Pancreas (tissue), 10 donors: Measurements from ENCODE around the gene ARHGEF6. TPM values are rescaled to one million over a fixed set of nuclear protein-coding genes. Genes with fewer than 3 reads are reported as not detected.

ENCODE experiments used
- ATAC-seq, 4 donors: fragments of 200-7000 bp; cut with Tn5 transposase; one replicate each; pipeline versions ENCODE4 v1.8.0 to v1.9.1; 2020; ENCODE audit warnings: mild to moderate bottlenecking in 4 of 4, moderate library complexity in 4 of 4
- DNase-seq, 6 donors: peaks; one replicate each; pipeline ENCODE4 v3.0.0-alpha.2; 2020
- FAIRE-seq: peaks from 2 replicates; lab custom pipeline; 2012; peaks lifted over from hg19 to GRCh38; lab: Jason Lieb, UNC
- H3K27ac ChIP-seq, 4 donors: fragments of 200-600 bp; sonication (generic); 1 replicate in 3 of 4; 2 replicates in 1 of 4; pipeline versions ENCODE4 v1.5.0 to v1.8.0; 2020
- H3K27me3 ChIP-seq, 4 donors: fragments of 200-600 bp; one replicate each; pipeline ENCODE4 v1.8.0; 2021
- H3K36me3 ChIP-seq, 3 donors: fragments of 200-600 bp; sonication (generic) in 1 of 3; one replicate each; pipeline versions ENCODE4 v1.5.0 to v1.8.0; 2020 to 2021
- H3K4me1 ChIP-seq, 3 donors: fragments of 200-600 bp; one replicate each; pipeline ENCODE4 v1.8.0; 2021
- H3K4me3 ChIP-seq, 4 donors: fragments of 200-600 bp; sonication (generic) in 2 of 4; one replicate each; pipeline versions ENCODE4 v1.5.0 to v1.8.0; 2020 to 2021
- H3K9me3 ChIP-seq, 4 donors: fragments of 200-600 bp; one replicate each; pipeline ENCODE4 v1.8.0; 2021
- CTCF ChIP-seq, 4 donors: fragments of 200-600 bp; sonication (generic) in 3 of 4; IDR thresholded peaks; one replicate each; pipeline versions ENCODE4 v1.5.0 to v1.8.0; 2021; ENCODE audit warnings: antibody characterized with exemption in 4 of 4
- WGBS, 2 donors: extraction: QIAGEN DNeasy Blood & Tissue Kit; methylation state at CpG; one replicate each; pipeline ENCODE4 v1.1.7; 2013; 5-methylcytosine and 5-hydroxymethylcytosine counted together
- intact Hi-C, 3 donors: fragments of 100-400 bp; cut with DNase I; formaldehyde crosslinking; loops; one replicate each; pipeline versions ENCODE4 v1.11.1 to v1.14.2; 2022
- polyA plus RNA-seq, 2 donors: library from polyadenylated mRNA; stranded (reverse); fragments of 200-250 nt; gene quantifications; one replicate each; pipeline ENCODE4 v1.2.3, GENCODE V29; 2013
- total RNA-seq, 6 donors: library from RNA; stranded (reverse); fragmentation: NEBNext Ultra II Directional in 4 of 6; extraction: Animal tissue kit (Norgen Biotek cat#: 25700) in 4 of 6; gene quantifications; one replicate each; pipeline versions ENCODE4 v1.2.1 to v1.2.4, GENCODE V29; 2021 to 2023
- donor health status: healthy with polysubstance abuse.
- donor health status: DM: no; HTN: no; CAD: no; lungs with moderate emphysema.
- donor health status: DM: no; HTN: no; CAD: no.
- donor health status: control.
- donor health status: control.
- donor health status: Bipolar disorder and iron deficiency.
- donor health status: DM: yes; HTN: yes; CAD: no.
- donor health status: DM: no; HTN: no; CAD: no.
- donor health status: DM: no; HTN: no; CAD: no.
- donor health status: DM: yes; HTN: yes; CAD: no.

The ARHGEF6 gene
- total and polyA plus RNA-seq, 8 donors = 1.2 to 6.2 (median 2.0) TPM

- Histone ChIP-seq H3K4me1 (no peaks in the 10 kb centered on the region), H3K27ac (no peak overlapping the region), H3K9me3 (no peaks in the 10 kb centered on the region), H3K36me3 (no peaks in the 10 kb centered on the region), H3K4me3 (no peak overlapping the region), H3K27me3 (peaks cover 0 to 6% (median 0%) of the 10 kb centered on the region in 4 donors)
- 68 to 81% methylated on average over 6 of the region's 6 CpGs for WGBS, 2 donors
- DNase-seq (no peak), ATAC-seq (no peak), FAIRE-seq (no peak)
- TF ChIP-seq CTCF (IDR thresholded peaks at IDR 0.05) = no peak
- intact Hi-C loops = no loop called here
Measured at GRCh38 chrX:136714626-136715599, 65.8 kb downstream of the ARHGEF6 start.

DNA sequence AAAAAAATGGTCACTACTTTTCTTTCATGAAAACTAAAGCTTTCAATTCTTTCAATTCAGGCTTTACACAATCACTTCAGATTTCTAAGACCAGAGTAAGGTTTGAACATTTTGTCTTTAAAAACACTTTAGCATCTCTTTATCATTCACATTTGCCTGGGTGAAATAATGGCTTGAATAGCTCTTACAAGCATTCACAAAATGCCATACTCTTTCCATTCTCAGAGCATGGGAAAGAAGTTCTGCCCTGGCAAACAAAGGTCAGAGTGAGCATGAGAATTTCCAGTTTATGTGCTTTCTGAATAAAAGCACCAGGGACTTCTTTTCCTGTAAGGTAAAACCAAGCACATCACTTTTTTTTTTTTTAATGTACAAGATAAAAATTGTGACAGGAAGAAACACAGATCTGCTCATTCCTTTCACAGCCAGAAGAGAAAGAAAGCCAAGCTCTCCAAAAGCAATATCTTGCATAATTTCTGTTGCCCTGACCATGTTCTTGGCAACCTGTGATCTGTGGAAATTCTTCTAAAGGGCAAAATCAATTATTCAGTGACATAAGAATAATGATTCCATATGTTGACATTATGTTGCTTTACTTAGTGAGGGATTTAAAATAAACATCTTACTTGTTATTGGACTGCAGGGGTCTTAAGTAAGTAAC is 68.0 kb downstream of the ARHGEF6 start:
- Histone ChIP-seq H3K4me3 (no peak overlapping the region), H3K27me3 (no peaks in the 10 kb centered on the region), H3K36me3 (no peaks in the 10 kb centered on the region), H3K9me3 (no peaks in the 10 kb centered on the region), H3K4me1 (no peaks in the 10 kb centered on the region), H3K27ac (no peak overlapping the region)
- no peak for DNase-seq
- FAIRE-seq = no peak
- intact Hi-C loops = no loop called here
- ATAC-seq = no peak
- TF ChIP-seq CTCF (IDR thresholded peaks at IDR 0.05) = no peak

- Histone ChIP-seq H3K4me1 (no peaks in the 10 kb centered on the region), H3K27ac (no peak overlapping the region), H3K36me3 (no peaks in the 10 kb centered on the region), H3K27me3 (no peaks in the 10 kb centered on the region), H3K9me3 (no peaks in the 10 kb centered on the region), H3K4me3 (no peak overlapping the region)
- no peak for TF ChIP-seq CTCF (IDR thresholded peaks at IDR 0.05)
- intact Hi-C loops = no loop called here
- peak in 2 of 4 donors; percentile 74 to 86 for ATAC-seq
- DNase-seq = peak in 1 of 6 donors; percentile 31
- no peak for FAIRE-seq
- 65 to 70% methylated on average over 1 of the region's 1 CpG for WGBS, 2 donors
Measured at GRCh38 chrX:136711147-136711546, 69.6 kb downstream of the ARHGEF6 start.

DNA sequence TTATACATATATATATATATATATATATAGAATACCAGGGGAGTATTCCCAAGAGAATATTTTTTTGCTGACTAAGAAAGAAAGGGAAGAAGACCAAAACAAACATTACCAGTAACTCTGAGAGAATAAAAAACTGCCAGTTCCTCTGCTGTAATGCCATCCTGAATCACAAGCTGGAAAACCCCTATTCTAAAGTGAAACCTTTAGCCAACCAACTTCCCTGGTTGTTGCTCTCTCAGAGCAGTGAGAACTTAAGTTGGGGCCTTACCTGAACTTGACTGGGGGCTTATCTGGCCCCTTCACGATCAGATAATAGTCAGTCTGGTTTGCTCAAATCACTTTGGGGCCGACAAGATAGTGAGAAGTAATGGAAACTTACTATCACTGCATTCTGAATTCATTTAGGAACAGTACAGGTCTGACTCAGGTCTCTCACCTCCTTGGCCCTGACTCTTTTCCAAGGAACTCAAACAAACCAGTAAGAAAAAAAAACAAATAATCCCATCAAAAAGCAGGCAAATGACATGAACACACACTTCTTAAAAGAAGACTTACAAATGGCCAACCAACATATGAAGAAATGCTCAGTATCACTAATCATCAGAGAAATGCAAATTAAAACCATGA is 70.3 kb downstream of the ARHGEF6 start:
- ATAC-seq (peak in 2 of 4 donors; percentile 60 to 79), DNase-seq (no peak), FAIRE-seq (no peak)
- Histone ChIP-seq H3K4me1 (no peaks in the 10 kb centered on the region), H3K27me3 (no peaks in the 10 kb centered on the region), H3K27ac (no peak overlapping the region), H3K36me3 (no peaks in the 10 kb centered on the region), H3K4me3 (no peak overlapping the region), H3K9me3 (no peaks in the 10 kb centered on the region)
- intact Hi-C loops = no loop called here
- 20 to 21% methylated on average over 2 of the region's 2 CpGs for WGBS, 2 donors
- TF ChIP-seq CTCF (IDR thresholded peaks at IDR 0.05) = no peak
